NT2/D1 (cell line): ENCODE data around the gene CRACR2A.

ENCODE experiments used
- SUZ12 ChIP-seq: IDR thresholded peaks from 2 replicates; pipeline ENCODE4 v1.6.1; 2011; ENCODE audit not compliant: insufficient read length, insufficient read depth; ENCODE audit errors: extremely low read depth
- YY1 ChIP-seq: IDR thresholded peaks from 2 replicates; pipeline ENCODE4 v1.6.1; 2011; ENCODE audit not compliant: insufficient read length, insufficient read depth
- ZNF274 ChIP-seq: IDR thresholded peaks from 2 replicates; pipeline ENCODE4 v1.6.1; 2011; ENCODE audit warnings: mild to moderate bottlenecking, low read depth, low read length

GRCh38 chr12:3697311-3697870 lies 55.5 kb downstream of the CRACR2A start:
- TF ChIP-seq ZNF274 (no peak), SUZ12 (no peak), YY1 (no peak)
